ENCODE results near the gene PLSCR5.

PLSCR5 gene

DNA sequence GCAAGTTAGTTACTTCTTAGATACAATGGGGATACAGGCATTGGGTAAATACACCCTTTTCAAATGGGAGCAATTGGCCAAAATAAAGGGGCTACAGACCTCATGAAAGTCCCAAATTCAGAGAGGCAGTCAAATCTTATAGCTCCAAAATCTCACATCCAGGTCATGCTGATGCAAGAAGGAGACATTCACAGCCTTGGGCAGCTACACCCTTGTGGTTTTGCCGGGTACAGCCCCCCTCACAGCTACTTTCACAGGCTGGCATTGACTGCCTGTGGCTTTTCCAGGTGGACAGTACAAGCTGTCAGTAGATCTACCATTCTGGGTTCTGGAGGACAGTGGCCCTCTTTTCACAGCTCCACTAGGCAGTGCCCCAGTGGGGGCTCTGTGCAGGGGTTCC is 43.3 kb downstream of the PLSCR5 start:
- Mint-ChIP-seq H3K27me3 (no peaks in the 10 kb centered on the region), H3K36me3 (ENCODE audit: low read depth) (no peaks in the 10 kb centered on the region), H3K4me1 (no peaks in the 10 kb centered on the region), H3K4me3 (no peak overlapping the region), H3K27ac (no peak overlapping the region), H3K9me3 (no peaks in the 10 kb centered on the region)
- ATAC-seq (no peak), DNase-seq (no peak)

DNA sequence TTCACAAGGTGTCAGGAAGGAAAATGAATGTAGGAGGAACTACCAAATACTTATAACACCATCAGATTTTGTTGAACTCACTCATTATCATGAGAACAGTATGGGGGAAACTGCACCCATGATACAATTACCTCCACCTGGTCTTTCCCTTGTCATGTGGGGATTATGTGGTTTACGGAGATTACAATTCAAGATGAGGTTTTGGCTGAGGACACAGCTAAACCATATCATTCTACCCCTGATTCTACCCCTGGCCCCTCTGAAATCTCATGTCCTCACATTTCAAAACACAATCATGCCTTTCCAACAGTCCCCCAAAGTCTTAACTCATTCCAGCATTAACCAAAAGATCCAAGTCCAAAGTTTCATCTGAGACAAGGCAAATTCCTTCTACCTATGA is 43.7 kb downstream of the PLSCR5 start:
- Mint-ChIP-seq H3K36me3 (ENCODE audit: low read depth) (no peaks in the 10 kb centered on the region), H3K27ac (no peak overlapping the region), H3K27me3 (no peaks in the 10 kb centered on the region), H3K4me1 (no peaks in the 10 kb centered on the region), H3K4me3 (no peak overlapping the region), H3K9me3 (no peaks in the 10 kb centered on the region)
- DNase-seq (no peak), ATAC-seq (no peak)

DNA sequence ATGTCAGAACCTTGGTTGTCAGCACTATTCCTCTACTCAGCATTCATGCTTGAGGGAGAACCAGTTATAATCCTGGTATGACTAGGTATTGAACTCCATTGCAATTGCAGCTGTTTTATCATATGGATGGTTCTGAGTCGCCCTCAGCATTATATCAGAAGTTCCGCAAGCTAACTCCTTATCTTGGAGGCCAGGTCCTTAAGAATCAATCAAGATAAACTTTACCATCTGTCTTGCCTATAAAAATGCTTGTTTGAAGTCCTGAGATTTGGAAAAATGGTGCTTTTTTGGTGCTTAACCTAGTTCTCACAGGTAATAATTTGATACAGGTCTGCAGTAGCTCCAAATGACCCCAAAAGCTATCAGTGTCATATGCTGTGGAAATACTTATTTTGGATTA is 44.5 kb downstream of the PLSCR5 start:
- no peak overlapping the region for H3K27ac Mint-ChIP-seq
- no peaks in the 10 kb centered on the region for H3K9me3 Mint-ChIP-seq
- no peaks in the 10 kb centered on the region for H3K4me1 Mint-ChIP-seq
- H3K36me3 Mint-ChIP-seq (ENCODE audit: low read depth): no peaks in the 10 kb centered on the region
- H3K27me3 Mint-ChIP-seq: no peaks in the 10 kb centered on the region
- DNase-seq: no peak
- no peak overlapping the region for H3K4me3 Mint-ChIP-seq
- ATAC-seq: no peak

DNA sequence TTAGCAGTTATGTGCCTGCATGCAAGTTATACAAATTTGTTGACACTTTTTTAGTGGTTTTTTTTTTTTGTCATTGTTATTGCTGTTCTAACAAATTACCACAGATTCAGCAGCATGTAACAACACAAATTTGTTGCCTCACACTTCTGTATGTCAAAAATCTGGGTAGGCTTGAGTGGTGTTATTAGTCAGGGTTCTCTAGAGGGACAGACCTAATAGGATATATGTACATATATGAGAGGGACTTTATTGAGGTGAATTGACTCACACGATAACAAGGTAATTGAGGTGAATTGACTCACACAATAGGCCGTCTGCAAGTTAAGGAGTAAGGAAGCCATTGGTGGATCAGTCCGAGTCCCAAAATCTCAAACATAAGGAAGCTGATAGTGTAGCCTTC is 45.8 kb downstream of the PLSCR5 start:
- no peak for ATAC-seq
- no peaks in the 10 kb centered on the region for H3K36me3 Mint-ChIP-seq (ENCODE audit: low read depth)

DNA sequence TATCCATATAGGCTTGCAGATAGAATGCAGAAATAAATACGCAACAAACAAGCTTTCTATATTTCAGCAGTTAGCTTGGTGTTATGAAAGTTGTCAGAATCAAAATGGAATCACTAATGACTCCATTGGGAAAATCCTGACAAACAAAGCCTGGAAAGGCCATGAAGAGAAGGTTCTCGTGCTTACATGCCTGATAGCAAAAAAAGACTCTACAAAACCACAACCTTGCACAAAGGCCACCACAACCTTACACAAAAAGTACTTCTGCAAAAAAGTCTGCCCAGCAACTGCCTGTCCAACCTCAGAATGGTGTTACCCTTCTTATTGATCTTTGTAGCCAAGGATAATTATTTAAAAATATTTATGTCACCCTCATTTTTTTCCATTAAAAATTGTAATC is 46.4 kb downstream of the PLSCR5 start:
- Mint-ChIP-seq H3K9me3 (no peaks in the 10 kb centered on the region), H3K4me1 (peaks cover 7% of the 10 kb centered on the region), H3K36me3 (ENCODE audit: low read depth) (no peaks in the 10 kb centered on the region), H3K4me3 (no peak overlapping the region), H3K27me3 (no peaks in the 10 kb centered on the region), H3K27ac (no peak overlapping the region)
- ATAC-seq (no peak), DNase-seq (no peak)

More for the DNA sequence above, 45.8 kb downstream of the PLSCR5 start:
- DNase-seq: no peak
- no peak overlapping the region for H3K4me3 Mint-ChIP-seq
- no peaks in the 10 kb centered on the region for H3K27me3 Mint-ChIP-seq
- H3K4me1 Mint-ChIP-seq: peaks cover under 1% of the 10 kb centered on the region
- H3K27ac Mint-ChIP-seq: no peak overlapping the region
- no peaks in the 10 kb centered on the region for H3K9me3 Mint-ChIP-seq

DNA sequence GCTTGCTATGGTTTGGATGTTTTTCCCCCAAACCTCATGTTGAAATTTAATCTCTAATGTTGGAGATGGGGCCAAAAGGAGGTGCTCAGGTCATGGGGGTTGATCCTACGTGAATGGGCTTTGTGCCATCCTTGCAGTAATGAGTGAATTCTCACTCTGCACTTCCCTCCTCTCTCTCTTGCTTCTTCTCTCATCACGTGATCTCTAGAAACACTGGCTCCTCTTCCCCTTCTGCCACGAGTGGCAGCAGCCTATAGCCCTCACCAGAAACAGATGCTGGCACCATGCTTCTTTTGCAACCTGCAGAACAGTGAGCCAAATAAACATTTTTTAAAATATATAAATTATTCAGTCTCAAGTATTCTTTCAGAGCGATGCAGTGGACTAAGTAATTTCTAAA is 47.4 kb downstream of the PLSCR5 start:
- no peak for ATAC-seq
- Mint-ChIP-seq H3K9me3 (no peaks in the 10 kb centered on the region), H3K27me3 (peaks cover 4% of the 10 kb centered on the region)

DNA sequence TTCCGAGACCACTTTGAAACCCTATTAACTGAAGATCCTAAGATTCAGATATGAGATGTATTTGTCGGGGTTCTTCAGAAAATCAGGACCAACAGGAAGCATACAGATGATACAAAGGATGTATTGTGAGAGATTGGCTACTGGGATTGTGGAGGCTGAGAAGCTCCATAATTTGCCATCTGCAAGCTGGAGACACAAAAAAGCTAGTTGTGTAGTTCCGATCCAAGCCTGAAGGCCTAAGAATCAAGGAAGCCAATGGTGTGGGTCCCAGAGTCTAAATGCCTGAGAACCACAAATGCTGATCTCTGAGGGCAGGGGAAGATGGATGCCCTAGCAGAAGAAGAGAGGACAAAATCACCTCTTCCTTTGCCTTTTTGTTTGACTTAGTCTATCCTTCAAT is 49.8 kb downstream of the PLSCR5 start:
- Mint-ChIP-seq H3K4me3 (no peak overlapping the region), H3K27ac (no peak overlapping the region), H3K27me3 (peaks cover 4% of the 10 kb centered on the region), H3K9me3 (no peaks in the 10 kb centered on the region), H3K4me1 (peaks cover 17% of the 10 kb centered on the region), H3K36me3 (ENCODE audit: low read depth) (no peaks in the 10 kb centered on the region)
- no peak for ATAC-seq
- no peak for DNase-seq

More for the DNA sequence above, 47.4 kb downstream of the PLSCR5 start:
- no peak overlapping the region for H3K4me3 Mint-ChIP-seq
- no peak for DNase-seq
- H3K36me3 Mint-ChIP-seq (ENCODE audit: low read depth): no peaks in the 10 kb centered on the region
- peaks cover 7% of the 10 kb centered on the region for H3K4me1 Mint-ChIP-seq
- H3K27ac Mint-ChIP-seq: no peak overlapping the region

DNA sequence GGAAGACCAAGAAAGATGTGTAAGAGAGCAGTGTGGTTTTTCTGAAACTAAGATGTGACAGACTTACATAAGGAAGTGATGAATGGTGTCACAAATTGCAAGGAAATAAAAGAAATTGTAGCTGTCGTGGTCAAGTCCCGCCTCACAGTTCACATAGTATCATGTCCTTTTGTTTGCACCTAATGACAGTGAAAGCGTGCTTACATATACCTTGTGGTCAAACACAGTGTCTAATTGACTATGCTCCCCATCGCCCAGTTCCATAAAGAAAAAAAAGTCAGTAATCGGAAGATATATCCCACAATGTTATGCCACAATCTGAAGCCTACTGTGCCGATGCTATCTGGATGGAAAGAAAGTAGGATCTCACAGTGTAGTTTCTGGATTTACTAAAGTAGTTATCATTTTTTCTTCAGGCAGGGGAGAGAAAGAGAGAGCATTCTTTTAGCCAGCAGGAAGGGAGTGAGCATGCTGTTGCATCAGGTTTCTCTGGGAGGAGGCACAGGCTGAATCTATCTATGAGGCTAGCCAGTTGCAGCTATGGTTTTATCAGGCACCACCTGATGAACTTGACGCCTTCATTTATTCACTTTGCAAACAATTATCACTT is 50.9 kb downstream of the PLSCR5 start:
- ATAC-seq (peak; percentile 37), DNase-seq (no peak)
- Mint-ChIP-seq H3K9me3 (no peaks in the 10 kb centered on the region), H3K36me3 (ENCODE audit: low read depth) (no peaks in the 10 kb centered on the region), H3K4me1 (peaks cover 26% of the 10 kb centered on the region), H3K27ac (no peak overlapping the region), H3K4me3 (no peak overlapping the region), H3K27me3 (peaks cover 4% of the 10 kb centered on the region)

DNA sequence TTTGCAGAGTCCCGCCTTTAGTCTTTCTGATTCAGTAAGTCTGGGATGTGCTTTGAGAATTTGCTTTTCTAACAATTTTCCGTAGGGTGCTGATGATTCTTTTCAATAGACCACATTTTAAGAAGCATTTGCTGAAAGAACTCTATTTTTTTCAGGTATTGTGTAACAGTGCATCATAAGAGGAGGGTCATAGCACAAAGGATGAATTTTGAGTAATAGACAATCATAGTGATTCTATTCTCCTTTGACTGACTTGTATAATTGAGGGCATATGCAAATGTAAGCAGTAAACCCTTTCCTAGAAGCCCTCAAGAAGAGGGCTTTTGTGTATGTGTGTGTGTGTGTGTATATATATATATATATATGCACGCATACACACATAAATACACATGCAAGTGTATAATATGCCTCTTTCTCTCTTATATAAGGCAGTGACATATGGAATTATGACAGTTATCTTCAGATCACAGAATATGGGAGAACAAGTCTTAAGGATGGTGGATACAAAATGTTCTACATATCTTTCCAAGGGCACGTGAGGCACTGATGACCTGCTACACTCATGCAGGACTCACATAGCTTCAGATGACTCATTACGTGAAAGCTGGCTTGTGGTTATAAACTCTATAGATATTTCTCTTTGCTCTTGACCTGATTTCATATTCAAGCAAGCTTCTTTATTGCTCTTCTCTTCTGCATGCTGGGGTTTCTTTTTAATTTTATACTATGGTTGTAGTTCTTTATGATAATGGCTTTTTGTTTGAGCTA is 54.2 kb downstream of the PLSCR5 start:
- Mint-ChIP-seq H3K27me3 (peaks cover 4% of the 10 kb centered on the region), H3K9me3 (no peaks in the 10 kb centered on the region), H3K36me3 (ENCODE audit: low read depth) (no peaks in the 10 kb centered on the region), H3K4me1 (peaks cover 39% of the 10 kb centered on the region), H3K27ac (no peak overlapping the region), H3K4me3 (no peak overlapping the region)
- ATAC-seq (peak; percentile 84), DNase-seq (no peak)

DNA sequence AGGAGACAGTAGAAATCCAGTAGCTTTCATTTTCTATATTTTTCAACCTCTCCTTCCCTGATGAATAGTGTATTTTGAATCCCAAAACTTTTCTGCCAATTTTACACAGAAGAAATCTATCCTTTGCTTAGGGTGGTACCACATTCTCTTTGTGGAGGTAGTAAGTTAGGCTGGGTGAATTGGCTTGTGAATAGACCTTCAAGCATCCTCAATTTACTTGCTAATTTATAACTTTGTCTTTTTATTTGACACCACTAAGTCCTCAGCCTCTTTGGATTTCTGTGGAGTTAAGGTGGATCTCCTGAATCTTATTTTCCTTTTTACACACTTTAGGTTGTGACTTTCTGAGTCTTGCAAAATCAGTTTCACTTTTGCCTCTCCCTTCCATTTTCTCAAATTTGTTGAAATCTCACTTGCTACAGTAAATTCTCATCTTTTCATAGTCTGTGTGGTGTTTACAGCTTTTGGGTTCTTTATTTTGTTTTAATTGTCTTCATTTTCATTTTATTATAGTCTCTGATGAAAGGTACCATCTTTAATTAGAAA is 55.0 kb downstream of the PLSCR5 start:
- no peak for DNase-seq
- no peak for ATAC-seq
- Mint-ChIP-seq H3K36me3 (ENCODE audit: low read depth) (no peaks in the 10 kb centered on the region), H3K4me3 (no peak overlapping the region), H3K27me3 (peaks cover 4% of the 10 kb centered on the region), H3K4me1 (peaks cover 39% of the 10 kb centered on the region), H3K27ac (no peak overlapping the region), H3K9me3 (no peaks in the 10 kb centered on the region)

DNA sequence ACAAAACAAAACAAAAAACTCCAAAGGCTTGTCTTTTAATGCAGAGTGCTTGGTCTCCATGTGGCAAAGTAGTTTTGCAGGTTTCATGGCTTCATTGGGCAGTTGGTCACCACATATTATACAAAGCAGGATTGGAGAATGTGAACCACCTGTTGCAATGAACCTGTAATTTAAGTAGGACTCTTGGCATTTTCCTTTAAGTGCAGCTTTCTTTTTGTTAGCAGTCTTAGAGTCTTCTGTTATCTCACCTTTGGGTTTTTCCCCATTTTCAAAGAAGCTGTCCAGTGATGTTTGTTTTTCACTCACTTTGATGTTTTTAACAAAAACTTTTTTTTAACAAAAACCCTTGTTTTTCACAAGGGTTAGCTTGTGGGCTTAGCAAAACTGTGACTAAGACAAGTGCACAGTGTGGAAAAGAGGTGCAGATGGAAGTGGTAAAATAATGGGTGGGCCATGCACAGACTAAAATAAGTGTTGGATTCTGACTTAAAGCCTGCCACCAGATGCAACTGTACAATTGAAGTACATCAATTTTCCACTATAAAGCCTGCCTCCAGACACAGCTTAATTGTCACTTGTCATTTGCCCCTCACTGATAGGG is 57.8 kb downstream of the PLSCR5 start:
- no peaks in the 10 kb centered on the region for H3K27me3 Mint-ChIP-seq
- no peaks in the 10 kb centered on the region for H3K9me3 Mint-ChIP-seq
- H3K4me1 Mint-ChIP-seq: peaks cover 41% of the 10 kb centered on the region
- DNase-seq: no peak
- no peak overlapping the region for H3K4me3 Mint-ChIP-seq
- H3K27ac Mint-ChIP-seq: no peak overlapping the region
- no peak for ATAC-seq
- peaks cover 4% of the 10 kb centered on the region for H3K36me3 Mint-ChIP-seq (ENCODE audit: low read depth)

DNA sequence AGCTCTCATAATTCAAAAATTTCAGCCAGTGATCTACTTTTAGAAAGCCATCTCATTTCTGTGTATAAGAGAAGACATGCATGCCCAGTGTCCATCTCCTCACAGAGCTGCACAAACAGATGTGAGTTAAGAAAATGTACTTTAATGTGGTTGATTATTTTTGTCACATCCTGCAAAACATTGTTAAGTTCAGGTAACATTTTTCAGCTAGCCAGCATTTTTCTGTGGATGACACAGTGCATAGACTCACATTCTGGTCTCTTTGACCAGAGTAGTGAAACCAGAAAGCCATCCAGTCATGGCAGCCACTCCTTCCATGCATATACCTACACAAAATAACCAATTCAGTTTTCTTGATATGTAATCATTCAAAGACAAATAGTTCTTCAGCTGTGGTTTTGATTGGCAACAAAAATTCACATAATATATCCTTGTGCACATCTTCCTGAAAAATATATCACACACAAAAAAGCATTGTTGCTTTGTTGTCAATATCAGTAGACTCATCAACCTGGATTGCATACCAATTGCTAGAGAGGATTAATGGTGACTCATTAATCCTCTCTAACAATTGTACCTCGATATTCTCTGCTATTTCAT is 58.7 kb downstream of the PLSCR5 start:
- Mint-ChIP-seq H3K36me3 (ENCODE audit: low read depth) (peaks cover 6% of the 10 kb centered on the region), H3K27me3 (no peaks in the 10 kb centered on the region), H3K27ac (no peak overlapping the region), H3K9me3 (no peaks in the 10 kb centered on the region), H3K4me1 (peaks cover 49% of the 10 kb centered on the region), H3K4me3 (no peak overlapping the region)
- DNase-seq (no peak), ATAC-seq (no peak)

DNA sequence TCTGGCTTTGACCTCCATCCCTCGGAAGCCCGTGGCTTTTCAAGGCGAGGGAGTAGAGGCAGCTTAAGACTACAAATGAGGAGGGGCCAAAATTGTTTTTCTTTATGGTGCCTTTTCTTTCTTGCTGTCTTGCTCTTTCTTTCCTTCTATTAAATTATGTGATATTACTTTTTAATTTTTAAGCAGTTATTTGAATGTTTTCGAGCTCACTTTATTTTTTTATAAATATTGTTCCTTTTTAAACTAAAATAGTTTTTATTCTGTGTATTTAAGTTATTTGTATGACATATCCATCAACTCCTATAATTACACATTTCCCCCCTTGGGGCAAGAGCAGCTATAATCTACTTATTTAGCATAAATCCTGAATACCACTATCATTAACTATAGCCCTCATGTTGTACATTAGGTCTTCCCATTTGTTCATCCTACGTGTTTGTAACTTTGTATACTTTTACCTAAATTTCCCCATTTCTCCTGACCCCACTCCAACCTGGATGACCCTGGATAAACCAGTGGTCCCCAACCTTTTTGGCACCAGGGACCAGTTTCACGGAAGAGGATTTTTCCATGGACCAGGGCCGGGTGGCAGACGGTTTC is 60.1 kb downstream of the PLSCR5 start:
- Mint-ChIP-seq H3K27ac (peak overlapping the region; percentile 83), H3K4me1 (peaks cover 51% of the 10 kb centered on the region), H3K4me3 (peak overlapping the region; percentile 88), H3K27me3 (no peaks in the 10 kb centered on the region), H3K9me3 (no peaks in the 10 kb centered on the region), H3K36me3 (ENCODE audit: low read depth) (peaks cover 6% of the 10 kb centered on the region)
- ATAC-seq (no peak), DNase-seq (no peak)
